ENCODE results near the gene REC114.
"Not testable (repeated sequence)": the region's sequence is repeated elsewhere in the genome, so short reads cannot be mapped to it uniquely, and the experiment has no call there.

REC114 gene

GRCh38 chr15:73403171-73403570 is 39.8 kb upstream of the REC114 start:
- CTCF ChIA-PET: no interaction called here
- no peak for DNase-seq (ENCODE audit: low spot score)
- no peak for TF ChIP-seq CTCF (conservative IDR thresholded peaks at IDR 0.05; ENCODE audit: low read depth)
- no peak overlapping the region for H3K27ac ChIP-seq
- POLR2A ChIA-PET (ENCODE audit: low non-redundant PET): no interaction called here

- DNase-seq (ENCODE audit: low spot score): no peak
- ChIA-PET CTCF (no interaction called here), POLR2A (ENCODE audit: low non-redundant PET) (no interaction called here)
- H3K27ac ChIP-seq: no peak overlapping the region
- no peak for TF ChIP-seq CTCF (conservative IDR thresholded peaks at IDR 0.05; ENCODE audit: low read depth)
These were observed 28.1 kb upstream of the REC114 start for GRCh38 chr15:73414876-73415275.

GRCh38 chr15:73424506-73424905 is 18.5 kb upstream of the REC114 start:
- CTCF ChIA-PET: no interaction called here
- no peak for TF ChIP-seq CTCF (conservative IDR thresholded peaks at IDR 0.05; ENCODE audit: low read depth)
- no peak overlapping the region for H3K27ac ChIP-seq
- POLR2A ChIA-PET (ENCODE audit: low non-redundant PET): no interaction called here
- DNase-seq (ENCODE audit: low spot score): no peak

GRCh38 chr15:73425510-73425909 is 17.5 kb upstream of the REC114 start:
- H3K27ac ChIP-seq: no peak overlapping the region
- no peak for DNase-seq (ENCODE audit: low spot score)
- no peak for TF ChIP-seq CTCF (conservative IDR thresholded peaks at IDR 0.05; ENCODE audit: low read depth)
- CTCF ChIA-PET: interaction anchor here (0.6 kb wide), 1 partner anchor 20 kb away, joined by 3 read pairs; no protein-coding TSS in a partner anchor
- POLR2A ChIA-PET (ENCODE audit: low non-redundant PET): no interaction called here

GRCh38 chr15:73426323-73426994 is 16.5 kb upstream of the REC114 start:
- TF ChIP-seq CTCF (conservative IDR thresholded peaks at IDR 0.05; ENCODE audit: low read depth): no peak
- ChIA-PET POLR2A (ENCODE audit: low non-redundant PET) (interaction anchor here (0.6 kb wide), 1 partner anchor 430 kb away, joined by 3 read pairs; no protein-coding TSS in a partner anchor), CTCF (interaction anchor here (0.6 kb wide), 2 partner anchors 122 to 496 kb away, joined by 3 read pairs; no protein-coding TSS in a partner anchor)
- H3K27ac ChIP-seq: no peak overlapping the region
- DNase-seq (ENCODE audit: low spot score): no peak

GRCh38 chr15:73431329-73431728 is 11.6 kb upstream of the REC114 start:
- POLR2A ChIA-PET (ENCODE audit: low non-redundant PET); H3K27ac ChIP-seq; DNase-seq (ENCODE audit: low spot score); CTCF ChIA-PET: not testable (repeated sequence)

GRCh38 chr15:73433873-73434272 is 9.1 kb upstream of the REC114 start:
- H3K27ac ChIP-seq: no peak overlapping the region
- no peak for TF ChIP-seq CTCF (conservative IDR thresholded peaks at IDR 0.05; ENCODE audit: low read depth)
- ChIA-PET POLR2A (ENCODE audit: low non-redundant PET) (no interaction called here), CTCF (interaction anchor here (0.6 to 0.7 kb wide), 2 partner anchors 60 to 109 kb away, joined by 3 read pairs; no protein-coding TSS in a partner anchor)
- no peak for DNase-seq (ENCODE audit: low spot score)
